Measurements from ENCODE around the gene RTL10.

The RTL10 gene

GRCh38 chr22:19900707-19901436, 46.2 kb upstream of the RTL10 start:
- no peak for TF ChIP-seq CTCF (conservative IDR thresholded peaks at IDR 0.05; ENCODE audit: low read length)
- DNase-seq (ENCODE audit: low read depth) = no peak
- no peak overlapping the region for H3K4me3 ChIP-seq (ENCODE audit: low read length)

GRCh38 chr22:19898831-19899567, 44.3 kb upstream of the RTL10 start:
- no peak for DNase-seq (ENCODE audit: low read depth)
- no peak overlapping the region for H3K4me3 ChIP-seq (ENCODE audit: low read length)
- no peak for TF ChIP-seq CTCF (conservative IDR thresholded peaks at IDR 0.05; ENCODE audit: low read length)

- no peak overlapping the region for H3K4me3 ChIP-seq (ENCODE audit: low read length)
- no peak for TF ChIP-seq CTCF (conservative IDR thresholded peaks at IDR 0.05; ENCODE audit: low read length)
- no peak for DNase-seq (ENCODE audit: low read depth)
Measured at GRCh38 chr22:19898145-19898544, 43.5 kb upstream of the RTL10 start.

GRCh38 chr22:19897726-19898125, 43.1 kb upstream of the RTL10 start:
- no peak overlapping the region for H3K4me3 ChIP-seq (ENCODE audit: low read length)
- DNase-seq (ENCODE audit: low read depth) = no peak
- TF ChIP-seq CTCF (conservative IDR thresholded peaks at IDR 0.05; ENCODE audit: low read length) = no peak

- H3K4me3 ChIP-seq (ENCODE audit: low read length) = no peak overlapping the region
Measured at GRCh38 chr22:19896665-19897355, 42.1 kb upstream of the RTL10 start.

GRCh38 chr22:19895160-19895849, 40.6 kb upstream of the RTL10 start:
- no peak overlapping the region for H3K4me3 ChIP-seq (ENCODE audit: low read length)
- no peak for TF ChIP-seq CTCF (conservative IDR thresholded peaks at IDR 0.05; ENCODE audit: low read length)
- DNase-seq (ENCODE audit: low read depth) = no peak

More at GRCh38 chr22:19896665-19897355, 42.1 kb upstream of the RTL10 start:
- TF ChIP-seq CTCF (conservative IDR thresholded peaks at IDR 0.05; ENCODE audit: low read length) = no peak
- DNase-seq (ENCODE audit: low read depth) = no peak

All from AG10803 (cell line).